Endometrium (tissue), 2 donors: Measurements from ENCODE around the gene COX5B.
"Not testable (repeated sequence)": the region's sequence is repeated elsewhere in the genome, so short reads cannot be mapped to it uniquely, and the experiment has no call there.

Experiments
- FAIRE-seq: peaks from 2 replicates; lab custom pipeline; 2012; peaks lifted over from hg19 to GRCh38; lab: Jason Lieb, UNC
- donor health status: control.
- donor health status: control.

The COX5B gene

DNA sequence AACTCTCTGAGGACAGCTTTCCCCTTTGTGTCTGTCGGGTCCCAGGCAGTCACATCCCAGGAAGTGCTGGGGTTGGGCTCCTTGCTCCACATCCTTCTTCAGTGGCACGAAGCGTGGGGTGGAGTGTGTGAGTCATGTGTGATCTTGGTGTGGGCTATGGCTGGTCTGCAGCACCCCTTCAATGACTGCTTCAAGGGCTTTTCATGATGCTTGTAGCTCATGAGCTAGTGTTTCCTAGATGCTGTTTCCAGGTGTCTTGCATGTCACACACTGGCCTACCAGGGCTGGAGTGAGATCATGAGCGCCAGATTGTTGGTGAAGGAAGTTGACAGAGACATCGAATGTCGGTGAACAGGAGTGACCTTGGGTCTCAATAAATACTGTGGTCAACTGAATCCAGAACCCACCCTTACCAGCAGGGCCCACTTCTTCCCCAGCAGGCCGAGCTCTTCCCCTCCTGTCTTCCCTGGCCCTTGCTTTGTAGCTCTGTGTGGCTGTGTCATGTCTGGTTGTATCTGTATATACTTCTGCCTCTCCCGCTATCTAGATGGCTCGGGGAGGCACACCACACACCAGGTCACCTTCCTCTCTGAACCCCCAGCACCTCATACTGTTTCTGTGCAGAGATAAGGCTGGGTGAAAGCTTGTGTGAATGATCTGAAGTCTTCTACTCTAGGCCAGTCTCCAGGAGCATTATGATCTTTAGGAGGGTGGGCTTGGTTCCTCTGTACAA, 27.5 kb downstream of the COX5B start:
- FAIRE-seq: no peak

DNA sequence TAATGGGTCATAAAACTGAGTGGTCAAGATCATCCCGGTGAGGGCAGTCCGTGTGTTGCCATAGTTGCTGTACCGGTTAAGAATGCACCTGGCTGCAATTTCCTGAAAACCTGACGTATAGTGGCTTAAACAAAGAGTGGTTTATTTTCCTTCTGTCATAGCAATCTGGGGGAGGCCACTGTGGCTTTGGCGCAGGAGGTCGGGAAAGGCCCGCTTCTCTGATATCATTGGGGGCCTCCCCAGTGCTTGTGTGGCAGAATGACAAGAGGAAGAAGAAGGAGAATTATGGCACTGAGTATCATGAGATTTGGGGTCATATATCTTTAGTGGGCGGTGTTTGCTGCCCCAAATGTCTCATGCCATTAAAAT, 28.0 kb downstream of the COX5B start:
- FAIRE-seq: no peak

DNA sequence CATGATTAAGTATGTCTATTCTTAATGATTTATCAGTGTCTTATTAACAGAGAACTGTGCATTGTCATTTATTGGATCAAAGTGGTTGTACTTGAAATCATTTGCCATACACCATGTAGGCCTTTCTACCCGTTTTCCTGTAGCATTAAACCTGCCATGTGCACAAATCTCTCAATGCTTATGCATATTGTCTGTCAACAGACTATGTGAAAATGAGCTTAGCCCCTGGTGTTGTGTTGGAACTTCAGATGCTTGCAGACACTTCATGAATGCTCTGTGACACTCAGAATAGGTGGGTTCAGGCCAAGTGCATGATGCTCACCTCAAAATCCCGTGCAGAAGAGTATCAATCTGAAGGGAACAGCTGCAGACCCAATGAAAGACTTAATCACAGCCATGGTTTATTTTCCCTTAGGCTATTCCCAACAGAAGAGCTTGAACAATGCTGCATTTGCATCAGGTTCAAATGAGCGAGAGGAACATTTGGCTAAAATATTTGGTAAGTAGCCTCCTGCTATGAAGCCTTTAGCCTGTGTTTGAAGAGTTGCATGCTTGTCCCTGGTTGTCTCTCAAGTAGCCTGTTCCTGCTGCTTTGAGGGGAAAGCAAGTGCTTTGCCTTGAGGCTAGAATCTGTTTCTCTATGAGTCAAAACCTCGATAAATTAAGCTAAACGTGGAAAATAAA, 29.7 kb downstream of the COX5B start:
- no peak for FAIRE-seq

DNA sequence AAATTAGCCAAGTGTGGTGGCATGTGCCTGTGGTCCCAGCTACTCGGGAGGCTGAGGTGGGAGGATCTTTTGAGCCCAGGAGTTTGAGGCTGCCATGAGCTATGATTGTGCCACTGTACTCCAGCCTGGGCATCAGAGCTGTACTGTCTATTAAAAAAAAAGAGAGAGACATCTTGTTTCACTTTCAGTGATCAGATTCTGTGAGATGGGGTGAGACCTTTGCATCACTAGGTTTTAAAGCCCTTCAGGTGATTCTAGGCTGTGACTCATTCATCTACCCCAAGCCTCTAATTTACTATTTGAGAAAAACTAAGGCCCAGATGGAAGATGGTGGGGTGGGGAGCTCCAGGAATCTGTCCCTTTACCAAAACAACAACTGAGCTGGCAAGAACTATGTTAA, 30.8 kb downstream of the COX5B start:
- FAIRE-seq: no peak

DNA sequence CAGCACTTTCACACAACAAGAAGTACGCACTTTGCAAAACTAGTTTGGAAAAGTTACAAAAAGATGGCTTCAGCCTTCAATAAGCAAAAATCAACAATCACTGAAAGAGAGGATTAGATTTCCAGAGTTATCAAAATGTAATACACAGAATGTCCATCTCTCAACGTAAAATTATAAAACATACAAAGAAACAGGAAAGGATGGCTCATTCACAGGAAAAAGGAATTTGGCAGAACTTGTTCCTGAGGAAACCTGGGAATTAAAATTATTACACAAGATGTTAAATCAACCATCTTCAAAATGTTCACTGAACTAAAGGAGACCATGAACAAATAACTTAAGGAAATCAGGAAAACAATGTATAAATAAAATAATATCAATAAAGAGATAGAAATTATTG, 31.6 kb downstream of the COX5B start:
- FAIRE-seq: no peak

DNA sequence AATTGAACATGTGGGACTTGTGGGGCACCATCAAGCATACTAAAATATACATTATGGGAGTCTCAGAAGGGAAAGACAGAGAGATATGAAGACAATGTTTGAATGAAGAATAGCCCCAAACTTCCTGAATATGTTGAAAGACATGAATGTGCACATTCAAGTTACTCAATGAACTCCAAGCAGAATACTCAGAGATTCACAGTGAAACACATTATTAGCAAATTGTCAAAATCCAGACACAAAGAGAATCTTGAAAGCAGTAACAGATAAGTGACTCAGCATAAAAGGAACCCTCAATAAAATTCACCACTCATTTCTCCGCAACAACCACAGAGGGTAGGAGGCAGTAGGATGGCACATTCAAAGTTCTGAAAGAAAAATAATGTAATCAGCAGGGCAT, 32.4 kb downstream of the COX5B start:
- FAIRE-seq: no peak

DNA sequence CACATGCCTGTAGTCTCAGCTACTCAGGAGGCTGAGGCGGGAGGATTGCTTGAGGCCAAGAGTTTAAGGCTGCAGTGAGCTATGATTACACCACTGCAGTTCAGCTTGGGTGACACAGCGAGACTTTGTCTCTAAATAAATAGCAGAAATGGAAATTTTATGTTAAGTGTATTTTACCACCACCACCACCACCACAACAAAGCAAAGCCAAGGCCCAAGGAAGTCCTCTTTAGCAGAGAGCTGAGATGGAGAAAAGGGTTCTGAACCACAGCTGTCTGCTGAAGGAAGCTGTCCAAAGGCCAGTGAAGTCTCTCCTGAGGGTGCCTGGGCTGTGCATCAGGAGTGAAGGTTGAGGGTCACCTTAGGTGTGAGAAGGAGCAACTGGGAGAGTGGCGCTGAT, 41.4 kb downstream of the COX5B start:
- not testable (repeated sequence) for FAIRE-seq

DNA sequence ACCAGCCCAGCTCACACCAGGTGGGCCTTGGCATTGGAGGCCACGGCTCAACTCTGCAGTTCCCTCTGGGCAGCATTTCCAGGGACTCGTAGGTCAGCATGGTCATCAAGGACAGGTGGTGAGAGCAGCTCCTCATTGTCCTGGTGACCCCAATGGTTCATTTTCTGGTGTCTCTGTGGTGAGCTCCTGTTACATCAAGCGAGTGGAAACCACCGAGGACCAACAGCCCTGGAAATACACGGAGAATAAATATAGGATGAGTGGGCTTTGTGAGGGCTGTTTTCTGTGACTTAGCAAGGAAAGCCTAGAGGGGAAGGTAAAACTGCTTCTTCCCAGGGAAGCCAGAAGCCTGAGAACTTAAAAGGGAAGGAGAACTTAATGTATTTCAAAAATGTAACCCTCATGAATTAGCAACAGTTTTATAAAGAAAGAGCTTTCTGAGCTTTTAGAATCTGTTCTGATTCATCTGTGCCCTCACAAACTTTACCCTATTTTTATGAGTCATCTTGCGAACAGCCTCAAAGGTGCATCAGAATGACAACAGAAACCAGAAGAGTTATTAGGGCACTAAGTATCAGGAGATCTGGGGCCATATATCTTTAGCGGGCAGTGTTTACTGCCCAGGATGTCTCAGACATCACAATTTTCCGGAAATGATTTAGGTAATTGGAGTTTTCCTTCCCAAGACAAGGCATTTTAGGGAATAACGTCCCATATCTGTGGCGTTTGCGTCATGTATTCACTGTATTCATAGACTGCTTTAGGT, 42.4 kb downstream of the COX5B start:
- no peak for FAIRE-seq

DNA sequence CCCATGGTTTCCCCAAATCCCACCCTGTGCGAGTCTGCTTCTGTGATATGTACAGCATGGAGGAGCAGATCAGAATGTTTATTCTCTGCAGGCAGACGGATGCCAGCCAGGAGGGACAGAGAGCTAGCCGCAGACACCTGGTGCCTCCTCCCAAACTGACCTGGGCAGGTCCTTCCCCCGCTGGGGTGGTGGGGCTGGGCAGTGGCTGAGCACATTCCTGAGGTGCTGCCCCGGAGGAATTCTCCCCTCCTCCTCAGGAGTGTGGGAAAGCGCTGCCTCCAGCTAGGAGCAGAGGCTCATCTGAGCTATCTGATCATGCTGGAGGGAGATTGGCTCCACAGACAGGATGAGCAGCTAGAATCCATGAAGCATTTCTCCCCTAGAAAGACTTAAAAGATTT, 45.3 kb downstream of the COX5B start:
- no peak for FAIRE-seq

DNA sequence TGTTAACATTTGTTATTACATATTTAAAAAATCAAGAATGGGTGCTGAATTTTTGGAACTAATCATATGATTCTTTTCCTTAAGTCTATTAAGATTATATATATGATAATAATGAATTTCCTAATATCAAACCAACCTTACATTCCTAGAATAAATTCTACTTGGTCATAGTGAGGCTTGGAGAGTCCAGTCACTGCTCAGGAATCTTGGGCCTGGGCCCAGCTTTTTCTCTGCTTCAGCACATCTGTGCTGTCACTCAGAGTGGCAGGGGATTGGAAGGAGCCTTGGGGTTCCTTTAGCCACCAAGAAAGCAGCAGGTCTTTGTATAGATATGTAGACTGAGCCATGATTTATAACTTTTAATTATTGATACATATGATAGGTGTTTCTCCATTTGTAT, 47.6 kb downstream of the COX5B start:
- no peak for FAIRE-seq

DNA sequence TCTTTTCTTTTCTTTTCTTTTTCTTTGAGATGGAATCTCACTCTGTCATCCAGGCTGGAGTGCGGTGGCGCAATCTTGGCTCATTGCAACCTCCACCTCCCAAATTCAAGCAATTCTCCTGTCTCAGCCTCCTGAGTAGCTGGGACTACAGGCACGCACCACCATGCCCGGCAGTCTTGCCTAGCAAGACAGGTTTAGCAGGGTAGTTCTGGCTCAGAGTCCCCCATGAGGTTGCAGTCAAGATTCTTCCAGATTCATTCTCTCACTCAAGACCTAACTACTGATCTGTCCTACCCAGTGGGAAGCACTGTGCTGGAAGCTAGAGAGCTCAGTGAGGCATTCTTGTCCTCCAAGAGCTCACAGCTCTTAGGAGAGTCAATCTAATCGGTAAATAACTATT, 49.9 kb downstream of the COX5B start:
- FAIRE-seq: no peak

DNA sequence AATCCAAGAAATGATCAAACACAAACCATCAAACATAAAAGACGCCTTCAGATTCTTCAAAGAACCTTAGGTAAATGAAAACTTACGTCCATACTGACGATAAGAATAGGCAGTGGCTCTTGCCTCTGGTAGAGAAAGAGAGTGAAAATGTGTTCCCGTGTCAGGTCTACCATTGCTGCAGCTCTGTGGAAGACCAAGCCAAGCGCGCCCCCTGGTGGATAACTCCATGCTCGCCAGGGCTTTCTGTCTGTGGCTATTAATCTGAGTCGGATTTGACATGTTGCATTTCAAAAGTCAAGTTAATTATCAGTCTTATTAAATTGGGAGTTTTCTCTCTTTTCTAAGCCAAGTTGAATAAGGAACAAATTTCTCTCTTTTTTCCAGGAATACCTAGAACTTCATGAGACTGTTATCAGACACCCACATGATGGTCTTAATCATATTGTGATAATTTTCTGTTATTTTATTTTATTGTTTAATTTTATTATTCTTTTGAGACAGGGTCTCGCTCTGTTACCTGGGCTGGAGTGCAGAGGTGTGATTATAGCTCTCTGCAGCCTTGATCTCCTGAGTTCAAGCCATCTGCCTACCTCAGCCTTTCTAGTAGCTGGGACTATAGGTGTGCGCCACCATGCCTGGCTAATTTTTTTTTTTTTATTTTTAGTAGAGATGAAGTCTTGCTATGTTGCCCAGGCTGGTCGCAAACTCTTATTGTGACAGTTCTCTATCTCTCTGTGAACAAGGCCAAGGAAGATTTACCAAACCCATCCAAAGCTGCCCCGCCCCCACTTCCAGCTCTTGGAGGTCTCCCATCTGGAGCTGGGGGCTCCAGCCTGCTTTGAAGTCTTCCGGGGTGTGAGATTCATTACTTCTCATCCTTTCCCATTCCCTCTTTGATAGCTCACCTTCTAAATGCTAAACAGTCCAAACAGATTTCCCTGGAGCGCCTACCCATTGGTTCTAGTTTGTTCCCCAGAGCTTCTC, 51.7 kb downstream of the COX5B start:
- peak; percentile 91 for FAIRE-seq
